ENCODE data around the gene SYNDIG1.

The SYNDIG1 gene

DNA sequence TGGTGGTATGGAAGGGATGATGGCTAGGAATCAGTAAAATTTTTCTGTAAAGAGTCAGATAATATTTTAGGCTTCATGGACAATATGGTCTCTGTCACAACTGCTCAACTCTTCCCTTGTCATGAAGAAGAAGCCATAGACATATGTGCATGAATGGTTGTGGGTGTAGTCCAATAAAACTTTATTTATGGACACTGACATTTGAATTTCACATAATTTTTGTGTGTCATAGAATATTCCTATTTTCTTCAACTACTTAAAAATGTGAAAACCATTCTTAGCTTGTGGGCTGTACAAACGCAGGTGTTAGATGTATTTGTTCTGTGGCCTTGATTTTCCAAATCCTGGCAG lies 59.9 kb downstream of the SYNDIG1 start:
- DNase-seq = no peak

DNA sequence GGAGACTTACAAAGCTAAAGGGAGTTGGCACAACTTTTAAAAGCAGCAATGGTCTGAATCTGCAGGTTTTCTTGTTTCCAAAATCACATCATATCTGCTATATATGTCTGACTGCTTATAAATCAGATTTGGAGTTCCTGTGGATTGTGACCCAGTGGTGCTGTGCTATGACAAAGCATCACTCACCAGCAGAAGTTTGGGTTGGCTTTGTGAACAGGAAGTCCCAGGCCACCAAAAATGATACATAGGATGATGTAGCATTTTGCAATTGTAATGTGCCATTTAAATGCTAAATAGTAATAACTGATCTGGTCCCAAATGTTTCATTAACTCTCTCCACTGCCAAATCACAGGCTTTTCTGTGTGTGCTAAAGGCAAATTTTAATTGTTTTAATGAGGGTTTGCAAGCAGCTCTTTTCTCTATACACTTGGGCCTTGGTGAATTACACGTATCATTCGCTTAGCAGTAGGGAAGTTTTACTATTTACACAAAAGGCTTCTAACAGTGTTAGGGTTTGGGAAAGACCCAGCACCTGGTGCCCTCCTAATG lies 60.8 kb downstream of the SYNDIG1 start:
- DNase-seq = no peak

DNA sequence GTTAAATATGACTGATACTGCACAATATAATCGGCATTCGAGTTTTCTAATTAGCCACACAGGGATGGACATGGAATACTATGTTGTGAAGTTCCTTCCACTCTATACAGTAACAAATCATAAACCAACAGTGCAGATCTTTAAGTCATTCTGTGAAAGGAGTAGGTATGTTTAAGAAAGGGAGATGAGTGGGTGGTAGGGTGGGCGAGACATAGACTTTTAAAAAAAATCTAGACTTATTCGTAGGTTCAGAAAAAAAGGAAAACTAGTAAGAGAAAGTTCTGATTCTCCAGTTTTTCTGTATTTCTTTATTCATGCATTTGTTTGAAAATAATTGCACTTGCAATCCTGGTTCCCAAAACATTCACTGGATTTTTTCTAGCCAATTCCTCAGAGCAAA lies 61.8 kb downstream of the SYNDIG1 start:
- DNase-seq = no peak

DNA sequence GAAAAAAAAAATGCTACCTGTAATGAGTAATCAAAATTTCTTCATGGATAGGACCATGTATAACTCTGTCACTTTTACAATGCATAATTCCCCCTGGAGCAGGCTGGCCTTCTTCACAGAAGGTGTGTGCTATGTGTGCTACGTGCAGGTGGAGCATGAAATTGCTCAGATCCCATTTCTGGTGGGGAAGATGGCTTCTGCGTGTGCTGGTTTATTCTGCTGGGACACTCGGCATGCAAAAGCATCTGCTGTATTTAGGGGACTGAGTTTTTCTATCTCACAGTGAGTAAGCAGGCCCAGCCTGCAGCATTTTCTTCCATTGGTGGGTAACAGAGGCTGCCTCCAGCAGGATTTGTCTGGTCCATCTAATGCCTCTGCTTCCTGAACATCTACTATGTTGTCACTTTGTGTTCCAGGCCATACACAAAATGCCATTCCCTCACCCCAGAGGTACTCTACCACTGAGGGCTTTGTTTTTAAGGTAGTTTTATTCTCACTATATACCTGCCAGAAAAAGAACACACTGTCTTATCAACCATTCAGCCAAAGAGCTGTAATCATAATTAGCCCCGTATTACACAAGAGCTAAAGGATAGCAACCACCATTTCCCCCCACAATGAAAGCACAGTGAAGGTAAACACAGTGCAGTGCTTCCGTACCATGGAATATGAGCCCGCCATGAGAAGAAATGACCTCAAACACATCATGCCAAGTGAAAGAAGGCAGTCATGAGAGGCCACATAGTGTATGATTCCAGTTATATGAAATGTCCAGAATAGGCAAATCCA lies 62.4 kb downstream of the SYNDIG1 start:
- DNase-seq = peak; percentile 25

DNA sequence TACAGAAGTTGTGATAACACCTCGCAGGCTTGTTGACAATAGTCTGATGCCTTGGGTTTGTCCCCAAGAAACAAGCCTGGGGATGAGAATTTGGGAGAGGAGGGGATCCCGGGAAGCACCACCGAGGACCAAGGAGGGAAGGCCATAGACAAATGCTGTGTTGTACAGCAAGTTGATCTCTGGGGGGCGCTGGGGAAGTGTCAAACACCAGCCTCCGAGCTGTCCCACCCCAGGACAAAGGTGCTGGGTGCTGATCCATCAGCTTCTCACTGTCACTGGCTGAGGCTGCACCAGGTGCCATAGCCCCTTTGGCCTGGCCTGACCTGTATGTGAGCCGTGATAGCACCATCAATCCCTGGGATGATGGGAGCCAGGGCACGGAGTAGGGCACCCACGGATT lies 64.0 kb downstream of the SYNDIG1 start:
- no peak for DNase-seq

DNA sequence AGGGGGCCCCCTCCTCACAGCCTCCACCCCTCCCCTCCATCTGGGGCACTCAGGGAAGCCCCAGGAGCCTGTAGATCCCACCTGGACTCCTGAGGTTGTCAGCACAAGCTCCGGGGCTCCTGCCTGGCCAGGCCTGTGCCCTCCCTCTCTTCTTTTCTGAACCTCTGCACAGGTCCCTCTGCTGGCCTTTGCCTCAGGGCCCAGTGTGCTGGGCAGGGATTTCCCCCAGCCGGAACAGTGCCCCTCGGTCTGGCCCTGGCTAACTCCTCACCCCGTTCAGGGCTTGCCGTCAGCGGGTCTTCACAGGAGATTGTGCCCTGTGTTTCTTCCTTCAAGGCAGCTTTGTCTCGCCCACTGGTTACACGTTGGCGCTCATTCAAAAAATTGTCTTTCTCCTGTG lies 64.9 kb downstream of the SYNDIG1 start:
- no peak for DNase-seq

DNA sequence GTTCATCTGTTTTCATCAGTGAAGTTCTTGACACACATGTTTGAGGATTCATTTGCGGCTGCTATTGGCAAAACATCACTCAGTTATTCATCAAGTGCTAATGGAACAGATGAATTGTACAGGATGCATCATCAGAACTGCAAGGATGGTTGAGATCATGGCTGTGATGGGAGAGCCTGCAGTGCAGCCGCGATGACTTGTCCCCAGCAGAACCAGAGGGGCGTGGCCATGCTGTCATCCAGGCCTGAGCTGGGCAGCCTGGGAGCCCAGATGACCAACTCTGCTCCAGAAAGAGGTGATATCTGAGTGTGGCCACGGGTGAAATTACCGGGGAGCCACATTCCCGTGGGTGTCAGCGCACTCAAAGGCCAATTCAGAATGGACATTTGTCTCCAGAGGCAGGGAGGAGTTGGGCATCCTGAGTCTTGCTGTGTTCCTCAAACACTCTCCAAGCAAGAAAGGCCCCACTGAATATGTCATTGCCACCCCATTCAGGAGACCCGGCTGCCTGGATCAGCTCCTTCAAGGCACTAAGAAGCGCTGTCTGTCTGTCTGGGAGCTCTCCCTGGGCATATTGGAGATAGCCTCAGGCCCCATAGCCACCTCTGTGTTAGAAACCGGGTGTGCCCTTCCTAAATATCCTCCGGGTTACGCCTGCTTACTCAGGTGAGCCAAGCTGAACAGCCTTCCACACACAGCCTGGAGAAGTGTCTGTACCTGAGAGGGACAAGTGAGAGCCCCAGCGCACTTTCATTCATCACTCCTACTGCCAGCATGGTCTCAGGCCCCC lies 66.7 kb downstream of the SYNDIG1 start:
- DNase-seq = no peak

DNA sequence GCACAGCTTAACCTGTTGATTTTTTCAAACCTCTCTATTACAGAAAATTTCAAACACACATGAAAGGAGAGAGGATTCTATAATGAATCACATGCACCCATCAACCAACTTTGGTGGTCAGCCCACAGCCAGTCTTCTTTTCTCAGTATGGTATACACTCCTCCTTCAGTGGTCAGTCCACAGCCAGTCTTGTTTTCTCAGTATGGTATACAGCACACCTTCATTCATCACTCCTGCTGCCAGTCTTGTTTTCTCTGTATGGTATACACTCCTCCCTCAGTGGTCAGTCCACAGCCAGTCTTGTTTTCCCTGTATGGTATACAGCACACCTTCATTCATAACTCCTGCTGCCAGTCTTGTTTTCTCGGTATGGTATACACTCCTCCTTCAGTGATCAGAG lies 67.8 kb downstream of the SYNDIG1 start:
- DNase-seq = no peak

DNA sequence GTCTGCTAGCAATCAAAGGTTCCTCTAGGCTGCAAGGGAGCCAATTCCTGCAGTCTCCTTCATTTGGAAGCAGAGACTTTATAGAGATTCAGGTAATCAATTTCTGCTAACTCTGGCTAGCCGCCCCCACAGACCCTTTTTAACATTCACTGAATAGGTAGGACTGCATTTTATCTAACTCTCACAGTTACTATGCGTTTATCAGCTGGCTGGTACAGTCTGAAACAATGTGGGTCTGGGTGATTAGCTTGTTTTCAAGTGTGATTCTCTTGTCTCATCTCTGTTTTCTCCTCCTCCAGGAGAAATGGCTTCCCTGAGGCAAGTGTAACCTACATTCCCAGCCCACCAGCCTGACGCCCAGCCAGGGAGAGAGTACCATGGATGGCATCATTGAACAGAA lies 73.3 kb downstream of the SYNDIG1 start:
- no peak for DNase-seq

DNA sequence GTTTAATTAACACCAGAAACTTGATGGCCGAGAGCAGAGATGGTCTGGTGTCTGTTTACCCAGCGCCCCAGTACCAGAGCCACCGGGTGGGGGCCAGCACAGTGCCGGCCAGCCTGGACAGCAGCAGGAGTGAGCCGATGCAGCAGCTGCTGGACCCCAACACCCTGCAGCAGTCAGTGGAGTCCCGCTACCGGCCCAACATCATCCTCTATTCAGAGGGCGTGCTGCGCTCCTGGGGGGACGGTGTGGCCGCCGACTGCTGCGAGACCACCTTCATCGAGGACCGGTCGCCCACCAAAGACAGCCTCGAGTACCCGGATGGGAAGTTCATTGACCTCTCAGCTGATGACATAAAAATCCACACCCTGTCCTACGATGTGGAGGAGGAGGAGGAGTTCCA lies 73.7 kb downstream of the SYNDIG1 start:
- DNase-seq = no peak

DNA sequence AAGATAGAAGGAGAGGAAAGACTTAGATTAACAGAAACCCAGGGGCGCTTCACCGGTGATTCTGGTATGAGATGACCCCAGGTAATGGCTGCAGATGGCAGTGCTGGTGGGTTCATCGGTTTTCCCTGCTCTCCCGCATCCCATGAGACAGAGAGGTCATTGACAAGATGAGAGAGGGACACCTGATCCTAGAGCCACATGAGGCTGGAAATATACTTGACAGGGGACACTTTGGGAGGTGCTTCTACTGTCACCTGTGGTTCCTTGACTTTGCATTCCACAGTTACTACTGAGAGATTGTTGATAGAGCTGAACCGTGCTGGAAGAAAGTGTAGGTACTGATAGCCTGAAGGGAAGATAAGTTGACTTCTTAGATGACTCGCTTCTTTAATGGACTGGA lies 74.3 kb downstream of the SYNDIG1 start:
- DNase-seq = no peak

DNA sequence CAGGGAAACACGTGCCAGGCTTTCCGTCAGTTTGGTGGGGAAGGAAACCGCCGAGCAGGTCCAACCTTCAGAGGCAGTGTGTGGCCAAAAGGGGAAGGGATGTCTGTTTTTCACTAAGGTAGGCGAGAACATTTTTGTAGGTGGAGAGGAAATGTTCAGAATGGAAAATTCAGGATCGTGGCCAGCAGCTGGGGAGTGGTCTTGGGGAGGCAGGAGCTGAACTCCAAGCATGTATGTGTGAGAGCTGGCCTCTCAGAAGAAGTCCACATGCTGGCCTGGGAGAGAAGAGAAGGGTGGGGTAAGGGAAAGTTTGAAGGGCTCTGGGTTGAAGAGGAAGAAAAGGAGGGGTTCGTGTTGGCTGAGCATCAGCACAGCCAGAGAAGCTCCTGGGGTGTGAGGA lies 74.9 kb downstream of the SYNDIG1 start:
- DNase-seq = no peak

DNA sequence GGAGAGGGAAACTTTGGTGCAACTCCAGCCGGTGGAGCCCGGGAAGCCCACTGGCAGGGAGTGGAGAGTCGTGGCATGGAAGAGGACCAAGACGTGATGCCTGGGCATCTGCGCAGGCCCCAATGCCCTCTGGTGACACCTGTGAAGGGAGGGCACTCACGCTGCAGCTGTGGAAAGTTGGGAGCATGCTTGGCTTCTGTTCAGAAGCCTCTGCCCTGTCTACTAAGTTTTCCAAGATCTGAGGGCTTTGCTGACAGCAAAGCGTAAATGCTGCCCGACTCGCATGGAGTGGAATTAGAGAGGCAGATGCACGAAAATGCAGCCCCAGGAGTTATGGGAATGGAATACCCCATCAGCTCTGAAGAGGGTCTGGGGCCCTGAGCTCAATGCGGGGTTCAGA lies 75.7 kb downstream of the SYNDIG1 start:
- no peak for DNase-seq

DNA sequence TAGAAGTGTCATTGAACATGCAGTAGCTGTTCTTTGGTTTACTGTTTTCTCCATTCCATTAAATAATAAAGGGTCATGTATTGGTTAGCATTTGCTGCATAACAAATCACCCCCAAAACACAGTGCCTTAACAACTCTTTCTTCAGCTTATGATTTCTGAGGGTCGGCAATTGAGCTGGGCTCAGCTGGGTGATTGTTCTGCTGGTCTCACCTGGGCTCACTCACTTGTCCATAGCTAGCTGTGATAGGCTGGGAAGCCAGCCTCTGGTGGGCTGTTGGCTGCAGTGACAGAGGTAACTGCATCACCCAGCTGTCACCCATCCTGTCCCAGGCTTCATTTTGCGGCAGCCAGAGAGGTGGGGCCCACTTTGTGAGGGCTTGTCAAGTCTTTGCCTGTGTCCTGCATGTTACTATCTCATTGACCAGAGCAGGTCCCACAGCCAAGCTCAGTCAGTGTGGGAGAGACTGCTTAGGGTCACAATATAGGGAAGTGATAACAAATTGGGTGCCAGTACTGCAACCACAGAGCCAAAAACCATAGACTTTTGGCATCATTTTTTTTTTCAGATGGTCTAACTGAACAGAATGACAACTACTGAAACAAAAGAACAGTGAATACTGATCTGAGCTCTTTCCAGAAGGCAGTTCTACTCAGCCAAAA lies 76.9 kb downstream of the SYNDIG1 start:
- DNase-seq = no peak

DNA sequence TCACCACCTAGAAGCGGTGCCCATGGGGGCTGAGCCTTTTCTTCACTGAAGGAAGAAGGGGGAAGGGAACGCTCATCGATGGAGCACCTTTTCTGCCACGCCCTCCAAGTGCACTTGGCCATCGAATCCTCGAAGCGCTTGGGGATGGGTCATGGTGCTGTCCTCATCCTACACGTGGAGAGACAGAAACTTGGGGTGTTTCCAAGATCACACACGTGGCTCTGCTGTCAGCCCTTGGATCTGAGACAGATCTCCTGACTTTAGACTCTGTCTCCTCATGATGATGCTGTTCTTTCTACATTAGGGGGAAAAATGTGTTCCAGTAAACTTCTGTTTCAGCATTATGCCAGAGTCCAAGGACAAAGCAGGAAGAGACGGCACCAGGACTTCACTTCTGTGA lies 78.5 kb downstream of the SYNDIG1 start:
- DNase-seq = no peak

DNA sequence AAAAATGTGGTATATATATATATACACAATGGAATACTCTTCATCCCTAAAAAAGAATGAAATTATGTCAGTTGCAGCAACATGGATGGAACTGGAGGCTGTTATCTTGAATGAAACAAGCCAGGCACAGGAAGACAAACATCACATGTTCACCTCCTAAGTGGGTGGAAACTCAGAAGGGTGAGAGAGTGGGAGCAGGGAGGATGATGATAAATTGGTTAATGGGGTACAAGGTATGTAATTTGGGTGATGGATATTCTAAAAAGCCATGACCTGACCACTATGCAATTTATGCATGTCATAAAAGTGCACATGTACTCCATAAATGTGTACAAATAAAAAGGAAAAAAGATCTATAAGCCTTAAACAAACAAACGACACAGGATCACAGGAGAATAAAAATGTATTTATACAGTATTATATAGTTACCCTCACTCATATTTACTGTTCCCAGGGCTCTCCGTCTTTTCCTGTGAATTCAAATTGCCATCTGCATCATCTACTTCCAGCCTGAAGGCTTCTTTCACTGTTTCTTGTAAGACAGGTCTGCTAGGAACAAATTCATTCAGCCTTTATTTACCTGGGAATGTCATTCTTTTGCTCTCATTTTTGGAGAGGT lies 89.8 kb downstream of the SYNDIG1 start:
- DNase-seq = no peak

DNA sequence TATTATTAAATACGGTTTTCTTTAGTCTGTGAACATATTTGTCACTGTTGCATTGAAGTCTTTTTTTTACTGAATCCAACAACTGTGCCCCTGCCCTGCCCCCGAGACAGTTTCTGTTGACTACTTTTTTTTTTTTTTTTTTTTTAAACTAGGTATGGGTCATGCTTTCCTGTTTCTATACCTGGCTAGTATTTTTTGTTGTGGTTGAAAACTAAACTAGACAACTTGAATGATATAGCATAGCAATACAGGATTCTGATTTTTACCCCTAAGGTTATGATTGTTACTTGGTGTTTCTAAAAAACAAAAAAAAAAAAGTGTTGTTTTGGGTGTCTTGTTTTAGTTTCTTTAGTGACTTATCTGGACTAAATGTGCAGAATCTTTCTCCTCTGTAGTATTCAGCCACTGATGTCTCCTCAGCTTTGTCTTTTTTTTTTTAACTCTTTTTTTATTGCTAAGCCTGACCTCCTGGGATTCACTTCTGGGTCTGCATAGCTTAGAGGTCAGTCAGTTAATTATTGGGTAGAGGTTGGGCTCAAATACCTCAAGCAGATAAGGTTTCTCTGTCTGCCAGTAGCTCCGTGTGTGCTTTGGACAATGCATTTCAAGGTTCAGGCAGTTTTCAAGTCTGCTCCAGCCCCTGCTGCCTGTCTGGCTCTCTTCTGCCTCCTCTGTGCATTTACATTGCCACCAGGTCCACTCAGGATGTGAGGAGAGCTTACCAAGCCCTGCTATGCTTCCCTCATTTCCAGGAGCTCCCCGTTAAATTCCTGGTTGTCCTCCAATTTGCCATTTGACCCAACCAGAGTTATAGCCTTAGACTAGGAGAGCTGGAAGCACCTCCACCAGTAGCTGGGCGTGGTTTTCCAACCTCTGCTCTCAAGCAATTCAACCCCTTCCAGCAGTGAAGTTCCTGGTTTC lies 91.4 kb downstream of the SYNDIG1 start:
- no peak for DNase-seq

DNA sequence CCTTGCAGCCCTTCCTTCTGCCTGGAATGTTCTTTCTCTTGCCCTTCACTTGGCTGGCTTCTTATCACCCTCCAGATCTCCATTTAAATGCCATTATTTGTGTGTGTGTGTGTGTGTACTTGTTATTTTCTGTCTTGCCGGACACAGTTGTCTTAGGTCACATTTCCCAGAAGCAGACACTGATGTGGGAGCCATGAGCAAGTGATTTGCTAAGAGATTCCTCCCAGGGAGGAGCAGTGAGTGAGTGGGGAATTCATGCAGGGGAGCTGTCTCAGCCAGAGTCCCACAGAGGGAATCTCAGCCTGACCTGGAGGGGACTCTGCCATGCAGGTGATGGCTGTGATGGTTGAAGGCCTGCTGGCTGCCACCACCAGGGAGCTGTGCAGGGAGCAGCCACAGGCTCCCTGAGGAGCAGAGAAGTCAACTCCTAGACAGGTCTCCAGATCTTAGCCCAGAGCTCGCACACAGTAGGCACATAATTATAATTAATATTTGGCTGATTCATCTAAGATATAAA lies 96.5 kb downstream of the SYNDIG1 start:
- no peak for DNase-seq

DNA sequence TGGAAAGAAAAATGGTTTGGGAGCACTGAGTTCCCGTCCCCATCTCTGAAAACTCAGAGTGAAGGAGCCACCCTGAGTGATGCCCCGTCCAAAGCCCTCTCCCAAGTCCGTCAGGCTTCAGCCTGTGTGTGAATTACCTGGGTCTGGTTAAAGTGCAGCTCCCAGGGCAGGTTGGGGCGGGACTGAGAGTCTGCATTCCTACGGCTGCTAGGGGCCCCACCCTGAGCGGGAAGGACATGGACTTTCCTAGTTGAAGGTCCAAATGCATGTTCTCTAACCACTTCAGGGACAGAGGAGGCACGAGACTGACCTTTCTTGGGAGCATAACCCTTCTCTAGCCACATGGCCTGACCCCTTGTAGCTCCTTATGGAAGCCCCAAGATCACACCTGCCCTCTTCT lies 97.2 kb downstream of the SYNDIG1 start:
- no peak for DNase-seq

DNA sequence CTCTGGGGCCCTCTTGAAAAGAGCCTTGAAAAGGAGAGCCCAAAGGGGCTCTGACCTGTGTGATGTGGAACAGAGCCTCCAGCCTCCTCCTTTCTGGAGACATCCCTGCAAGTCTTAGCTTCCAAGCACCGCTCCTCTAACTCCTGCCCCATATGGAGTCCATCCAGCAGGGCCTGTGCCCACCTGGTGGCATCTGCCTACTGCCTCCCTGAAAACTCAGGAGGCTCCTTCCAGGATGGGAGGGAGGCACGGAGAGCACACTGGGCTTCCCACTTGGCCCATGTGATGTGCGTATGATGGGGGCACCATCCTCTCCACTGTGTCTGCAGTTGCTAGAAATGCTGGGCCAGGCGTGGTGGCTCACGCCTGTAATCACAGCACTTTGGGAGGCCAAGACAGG lies 98.1 kb downstream of the SYNDIG1 start:
- DNase-seq = no peak

DNA sequence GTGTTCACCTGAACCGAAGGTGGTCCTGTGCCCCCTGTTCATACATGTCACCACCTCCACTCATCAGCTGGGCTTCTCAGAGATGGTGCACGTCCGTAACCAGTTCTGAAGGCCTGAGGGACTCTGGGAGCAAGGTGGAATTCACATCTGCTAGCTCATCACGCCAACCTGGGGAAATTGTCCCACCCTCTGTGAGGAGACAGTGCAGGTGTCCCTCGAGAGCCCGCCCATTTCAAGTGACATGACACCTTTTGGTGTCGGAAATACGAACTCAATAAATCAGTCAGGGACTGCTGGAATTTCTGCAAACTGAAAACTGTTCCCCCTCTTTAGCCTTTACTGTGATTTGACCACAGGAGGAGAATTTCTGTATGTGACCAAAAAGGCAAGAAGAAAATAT lies 99.4 kb downstream of the SYNDIG1 start:
- DNase-seq = no peak

DNA sequence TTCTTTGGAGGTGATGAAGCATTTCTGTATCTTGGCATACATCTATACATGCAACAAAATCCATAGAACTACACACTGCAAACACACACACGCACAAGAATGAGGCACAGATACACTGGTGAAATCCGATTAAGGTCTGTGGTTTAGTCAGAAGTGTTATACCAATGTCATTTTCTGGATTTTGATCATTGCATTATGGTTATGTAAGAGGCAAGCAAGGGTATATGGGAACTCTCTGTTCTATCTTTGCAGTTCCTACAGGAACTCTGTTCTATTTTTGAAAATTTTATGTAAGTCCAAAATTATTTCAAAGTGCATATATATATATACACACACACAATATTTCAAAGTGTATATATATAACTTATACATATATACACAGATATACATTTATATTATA lies 101.7 kb downstream of the SYNDIG1 start:
- DNase-seq = no peak
